ENCODE data around the gene COL4A1.

Gene COL4A1
- total RNA-seq, result 0 reads per million in 3 donors

- no peaks in the 10 kb centered on the region for H3K4me1 ChIP-seq (ENCODE audit: control insufficient read depth, insufficient read depth, low read length, poor library complexity, severe bottlenecking)
- H3K36me3 ChIP-seq (ENCODE audit: control insufficient read depth, insufficient read depth, low read length), result no peaks in the 10 kb centered on the region
- H3K4me3 ChIP-seq (ENCODE audit: insufficient read depth, low read depth, low read length, poor library complexity, severe bottlenecking), result no peak within 1 kb of the TSS
- DNase-seq, result no peak
- no peak within 1 kb of the TSS for H3K27ac ChIP-seq (ENCODE audit: insufficient read depth, low read length, poor library complexity, severe bottlenecking)
- H3K27me3 ChIP-seq (replicated peaks; ENCODE audit: control insufficient read depth, insufficient read depth, low read length, poor library complexity, severe bottlenecking), result no peaks in the 10 kb centered on the region
- H3K9me3 ChIP-seq (ENCODE audit: control insufficient read depth, low read length), result no peaks in the 10 kb centered on the region
Measured at GRCh38 chr13:110306960-110307766, at the start of gene COL4A1, which contains the start of gene COL4A2. TSS of gene COL4A1 (minus strand) at chr13:110307157. CDS start at chr13:110307027, 130 bp downstream. TSS of gene COL4A2 (plus strand) at chr13:110307284. CDS start at chr13:110307904, 620 bp downstream.

DNA sequence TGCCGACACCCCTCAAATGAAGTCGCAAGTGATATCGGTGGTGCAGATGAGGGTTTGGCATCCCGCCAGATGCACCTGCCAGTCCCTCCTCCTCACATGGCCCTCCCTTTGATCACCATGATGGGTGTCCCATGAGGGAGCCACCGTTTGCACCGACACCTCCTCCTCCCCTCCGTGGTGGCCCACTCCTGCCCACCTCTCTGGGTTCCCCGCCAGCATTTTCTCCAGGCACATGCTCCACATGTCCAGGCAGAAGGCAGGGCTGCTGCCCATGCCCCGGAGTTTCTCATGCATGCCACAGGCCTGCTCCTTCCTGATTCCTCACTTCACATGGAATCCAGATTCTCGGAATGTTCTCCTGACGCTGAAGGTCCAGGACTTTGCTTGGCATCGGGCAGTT, 49.4 kb upstream of the COL4A1 start:
- DNase-seq, result no peak
- Histone ChIP-seq H3K4me3 (ENCODE audit: insufficient read depth, low read depth, low read length, poor library complexity, severe bottlenecking) (no peak overlapping the region), H3K4me1 (ENCODE audit: control insufficient read depth, insufficient read depth, low read length, poor library complexity, severe bottlenecking) (no peaks in the 10 kb centered on the region), H3K36me3 (ENCODE audit: control insufficient read depth, insufficient read depth, low read length) (no peaks in the 10 kb centered on the region), H3K9me3 (ENCODE audit: control insufficient read depth, low read length) (no peaks in the 10 kb centered on the region), H3K27ac (ENCODE audit: insufficient read depth, low read length, poor library complexity, severe bottlenecking) (no peak overlapping the region), H3K27me3 (replicated peaks; ENCODE audit: control insufficient read depth, insufficient read depth, low read length, poor library complexity, severe bottlenecking) (no peaks in the 10 kb centered on the region)

DNA sequence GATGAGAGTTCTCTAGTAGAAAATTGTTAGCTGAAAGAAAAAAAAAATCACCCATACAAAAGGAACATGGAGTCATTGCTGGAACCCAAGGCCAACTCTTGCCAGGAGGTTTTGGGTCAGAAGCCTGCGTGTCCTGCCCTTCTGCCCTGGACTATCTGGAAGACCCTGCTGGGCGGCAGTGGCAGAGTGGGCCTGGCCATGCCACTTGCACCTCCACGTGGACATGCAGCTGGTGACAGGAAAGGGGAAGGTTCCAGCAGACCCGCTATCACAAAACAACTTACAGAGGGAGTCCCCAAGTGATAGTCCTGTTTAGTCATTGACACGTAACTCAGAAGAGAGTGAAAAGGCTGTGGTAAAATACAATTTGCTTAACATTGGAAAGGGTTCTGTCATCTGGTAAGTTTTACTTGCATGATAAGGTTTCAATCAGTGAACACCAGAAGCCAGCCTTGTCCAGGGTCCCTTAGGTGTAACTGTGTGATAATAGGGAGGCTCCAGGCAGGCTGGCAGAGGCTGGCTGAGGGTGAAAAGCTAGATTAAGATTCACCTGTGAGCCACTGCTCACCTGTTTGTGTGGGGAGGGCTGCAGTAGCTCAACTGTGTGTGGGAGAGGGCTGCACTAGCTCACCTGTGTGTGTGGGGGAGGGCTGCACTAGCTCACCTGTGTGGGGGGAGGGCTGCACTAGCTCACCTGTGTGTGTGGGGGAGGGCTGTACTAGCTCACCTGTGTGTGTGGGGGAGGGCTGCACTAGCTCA, 47.9 kb upstream of the COL4A1 start:
- no peak overlapping the region for H3K4me3 ChIP-seq (ENCODE audit: insufficient read depth, low read depth, low read length, poor library complexity, severe bottlenecking)
- no peak for DNase-seq
- H3K27me3 ChIP-seq (replicated peaks; ENCODE audit: control insufficient read depth, insufficient read depth, low read length, poor library complexity, severe bottlenecking), result no peaks in the 10 kb centered on the region
- no peaks in the 10 kb centered on the region for H3K4me1 ChIP-seq (ENCODE audit: control insufficient read depth, insufficient read depth, low read length, poor library complexity, severe bottlenecking)
- H3K36me3 ChIP-seq (ENCODE audit: control insufficient read depth, insufficient read depth, low read length), result no peaks in the 10 kb centered on the region
- no peaks in the 10 kb centered on the region for H3K9me3 ChIP-seq (ENCODE audit: control insufficient read depth, low read length)
- H3K27ac ChIP-seq (ENCODE audit: insufficient read depth, low read length, poor library complexity, severe bottlenecking), result no peak overlapping the region

GRCh38 chr13:110354123-110354627, 47.2 kb upstream of the COL4A1 start:
- H3K27me3 ChIP-seq (replicated peaks; ENCODE audit: control insufficient read depth, insufficient read depth, low read length, poor library complexity, severe bottlenecking), result no peaks in the 10 kb centered on the region
- no peak for DNase-seq
- no peak overlapping the region for H3K4me3 ChIP-seq (ENCODE audit: insufficient read depth, low read depth, low read length, poor library complexity, severe bottlenecking)
- no peak overlapping the region for H3K27ac ChIP-seq (ENCODE audit: insufficient read depth, low read length, poor library complexity, severe bottlenecking)
- no peaks in the 10 kb centered on the region for H3K9me3 ChIP-seq (ENCODE audit: control insufficient read depth, low read length)
- no peaks in the 10 kb centered on the region for H3K36me3 ChIP-seq (ENCODE audit: control insufficient read depth, insufficient read depth, low read length)
- no peaks in the 10 kb centered on the region for H3K4me1 ChIP-seq (ENCODE audit: control insufficient read depth, insufficient read depth, low read length, poor library complexity, severe bottlenecking)

DNA sequence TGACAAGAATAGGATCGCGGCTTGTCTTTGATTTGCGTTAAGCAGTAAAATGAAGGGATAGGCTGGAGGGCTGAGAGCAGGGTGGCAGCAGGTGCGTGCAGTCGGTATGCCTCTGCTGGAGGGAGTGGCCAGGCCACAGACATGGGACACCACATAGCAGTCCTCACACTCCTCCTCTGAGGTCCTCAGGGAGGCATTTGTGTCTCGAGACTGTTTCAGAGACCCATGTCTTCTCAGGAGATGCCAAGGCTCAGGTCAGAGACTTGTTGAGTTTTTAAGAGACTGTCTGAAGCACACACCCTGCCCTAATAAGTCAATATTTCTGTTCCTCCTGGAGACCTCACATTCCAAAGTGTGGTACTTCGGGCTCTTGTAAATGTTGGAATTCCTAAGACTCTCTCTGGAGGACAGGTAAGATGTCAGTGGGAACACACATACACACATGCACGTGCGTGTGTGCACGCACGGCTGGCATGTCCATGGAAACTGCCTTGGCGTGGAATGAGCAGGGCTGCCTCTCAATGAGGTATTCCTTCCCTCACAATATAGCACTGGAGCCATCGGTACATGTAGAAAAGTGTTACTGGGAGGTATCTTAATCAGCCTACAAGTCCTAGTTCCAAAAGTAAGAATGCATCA, 46.5 kb upstream of the COL4A1 start:
- H3K4me1 ChIP-seq (ENCODE audit: control insufficient read depth, insufficient read depth, low read length, poor library complexity, severe bottlenecking), result no peaks in the 10 kb centered on the region
- H3K9me3 ChIP-seq (ENCODE audit: control insufficient read depth, low read length), result no peaks in the 10 kb centered on the region
- no peaks in the 10 kb centered on the region for H3K27me3 ChIP-seq (replicated peaks; ENCODE audit: control insufficient read depth, insufficient read depth, low read length, poor library complexity, severe bottlenecking)
- DNase-seq, result no peak
- H3K27ac ChIP-seq (ENCODE audit: insufficient read depth, low read length, poor library complexity, severe bottlenecking), result no peak overlapping the region
- no peak overlapping the region for H3K4me3 ChIP-seq (ENCODE audit: insufficient read depth, low read depth, low read length, poor library complexity, severe bottlenecking)
- H3K36me3 ChIP-seq (ENCODE audit: control insufficient read depth, insufficient read depth, low read length), result no peaks in the 10 kb centered on the region

DNA sequence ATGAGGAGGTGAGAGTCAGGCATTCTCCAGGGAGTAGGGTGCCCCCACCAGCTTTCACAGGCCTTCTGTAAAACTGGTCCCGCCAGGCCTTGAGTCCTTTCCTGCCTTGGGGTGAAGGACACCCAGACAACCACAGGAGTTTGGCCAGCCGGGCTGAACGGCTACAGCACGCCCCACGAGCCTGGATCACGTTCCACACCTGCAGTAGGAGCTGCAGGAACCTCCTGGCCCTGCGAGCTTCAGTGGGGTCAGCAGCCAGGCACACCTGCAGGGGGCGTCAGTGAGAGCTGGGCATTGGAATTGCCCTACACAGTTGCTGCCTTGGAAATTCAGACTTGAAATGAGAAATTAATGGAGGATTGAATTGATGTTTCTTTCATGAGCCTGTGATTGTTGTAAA, 45.8 kb upstream of the COL4A1 start:
- no peaks in the 10 kb centered on the region for H3K4me1 ChIP-seq (ENCODE audit: control insufficient read depth, insufficient read depth, low read length, poor library complexity, severe bottlenecking)
- DNase-seq, result no peak

DNA sequence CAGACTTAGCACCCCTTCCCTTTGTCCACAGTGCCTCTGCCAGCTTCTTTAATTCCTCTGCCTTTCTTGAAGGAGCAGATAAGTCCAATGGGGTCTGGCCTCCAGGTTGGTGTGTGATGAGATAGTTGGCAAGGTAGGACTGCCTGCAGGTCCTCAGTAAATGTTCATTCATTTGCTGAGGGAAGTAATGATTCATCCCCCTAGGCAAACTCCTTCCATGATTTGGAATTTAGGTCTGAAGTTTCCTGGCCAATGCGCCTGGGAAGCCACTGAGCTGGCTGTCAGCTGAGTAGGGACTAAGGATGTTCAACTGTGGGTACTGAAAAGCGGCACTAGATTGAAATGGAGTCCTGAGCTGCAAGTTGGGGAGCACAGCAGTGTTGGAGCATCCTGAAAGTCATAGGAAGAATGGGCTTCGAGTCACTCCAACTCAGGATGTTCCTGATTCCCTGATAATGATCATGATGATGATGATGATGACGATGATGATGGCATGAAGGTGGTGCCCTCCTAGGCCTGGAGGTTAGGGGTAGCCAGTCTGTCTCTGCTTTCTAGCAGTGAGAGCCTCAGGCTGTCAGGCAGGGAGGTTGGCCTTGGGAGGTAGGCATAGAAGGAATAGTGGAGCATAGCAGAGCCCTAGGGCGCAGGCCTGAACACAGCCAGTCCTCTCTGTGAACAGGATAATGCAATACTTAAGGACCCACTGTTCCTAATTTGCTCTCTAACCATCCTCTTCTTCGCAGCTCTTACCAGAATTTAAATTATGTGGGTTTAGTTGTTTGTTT, 44.9 kb upstream of the COL4A1 start:
- no peak for DNase-seq
- H3K4me3 ChIP-seq (ENCODE audit: insufficient read depth, low read depth, low read length, poor library complexity, severe bottlenecking), result no peak overlapping the region

More for the DNA sequence above, 45.8 kb upstream of the COL4A1 start:
- no peaks in the 10 kb centered on the region for H3K36me3 ChIP-seq (ENCODE audit: control insufficient read depth, insufficient read depth, low read length)
- no peak overlapping the region for H3K27ac ChIP-seq (ENCODE audit: insufficient read depth, low read length, poor library complexity, severe bottlenecking)
- H3K27me3 ChIP-seq (replicated peaks; ENCODE audit: control insufficient read depth, insufficient read depth, low read length, poor library complexity, severe bottlenecking), result no peaks in the 10 kb centered on the region
- no peak overlapping the region for H3K4me3 ChIP-seq (ENCODE audit: insufficient read depth, low read depth, low read length, poor library complexity, severe bottlenecking)
- no peaks in the 10 kb centered on the region for H3K9me3 ChIP-seq (ENCODE audit: control insufficient read depth, low read length)

GRCh38 chr13:110350509-110350908, 43.6 kb upstream of the COL4A1 start:
- no peaks in the 10 kb centered on the region for H3K4me1 ChIP-seq (ENCODE audit: control insufficient read depth, insufficient read depth, low read length, poor library complexity, severe bottlenecking)
- H3K27me3 ChIP-seq (replicated peaks; ENCODE audit: control insufficient read depth, insufficient read depth, low read length, poor library complexity, severe bottlenecking), result no peaks in the 10 kb centered on the region
- DNase-seq, result no peak
- H3K4me3 ChIP-seq (ENCODE audit: insufficient read depth, low read depth, low read length, poor library complexity, severe bottlenecking), result no peak overlapping the region
- H3K27ac ChIP-seq (ENCODE audit: insufficient read depth, low read length, poor library complexity, severe bottlenecking), result no peak overlapping the region
- H3K36me3 ChIP-seq (ENCODE audit: control insufficient read depth, insufficient read depth, low read length), result no peaks in the 10 kb centered on the region
- no peaks in the 10 kb centered on the region for H3K9me3 ChIP-seq (ENCODE audit: control insufficient read depth, low read length)

More for the DNA sequence above, 44.9 kb upstream of the COL4A1 start:
- Histone ChIP-seq H3K4me1 (ENCODE audit: control insufficient read depth, insufficient read depth, low read length, poor library complexity, severe bottlenecking) (no peaks in the 10 kb centered on the region), H3K36me3 (ENCODE audit: control insufficient read depth, insufficient read depth, low read length) (no peaks in the 10 kb centered on the region), H3K27ac (ENCODE audit: insufficient read depth, low read length, poor library complexity, severe bottlenecking) (no peak overlapping the region), H3K9me3 (ENCODE audit: control insufficient read depth, low read length) (no peaks in the 10 kb centered on the region), H3K27me3 (replicated peaks; ENCODE audit: control insufficient read depth, insufficient read depth, low read length, poor library complexity, severe bottlenecking) (no peaks in the 10 kb centered on the region)

DNA sequence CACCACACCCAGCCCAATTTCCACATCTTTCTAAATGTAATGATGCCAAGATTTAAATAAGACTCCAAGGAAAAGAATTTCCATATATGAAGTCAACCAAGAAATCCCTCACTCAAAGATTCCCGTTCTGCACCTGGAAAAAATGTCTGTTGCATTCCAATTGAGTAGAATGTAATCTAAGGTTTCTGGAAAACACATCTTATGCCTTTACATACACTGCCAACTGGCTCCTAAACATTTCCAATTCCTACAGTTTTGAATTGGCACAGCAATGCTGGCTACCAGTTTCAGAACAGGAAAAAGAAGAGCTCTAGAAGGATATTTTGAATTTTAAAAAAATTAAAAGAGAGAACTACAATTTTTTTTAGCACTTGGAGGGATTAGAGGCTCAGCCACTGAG, 43.1 kb upstream of the COL4A1 start:
- no peak overlapping the region for H3K27ac ChIP-seq (ENCODE audit: insufficient read depth, low read length, poor library complexity, severe bottlenecking)
- H3K9me3 ChIP-seq (ENCODE audit: control insufficient read depth, low read length), result no peaks in the 10 kb centered on the region
- DNase-seq, result no peak
- H3K27me3 ChIP-seq (replicated peaks; ENCODE audit: control insufficient read depth, insufficient read depth, low read length, poor library complexity, severe bottlenecking), result no peaks in the 10 kb centered on the region
- no peaks in the 10 kb centered on the region for H3K36me3 ChIP-seq (ENCODE audit: control insufficient read depth, insufficient read depth, low read length)
- H3K4me1 ChIP-seq (ENCODE audit: control insufficient read depth, insufficient read depth, low read length, poor library complexity, severe bottlenecking), result no peaks in the 10 kb centered on the region
- no peak overlapping the region for H3K4me3 ChIP-seq (ENCODE audit: insufficient read depth, low read depth, low read length, poor library complexity, severe bottlenecking)
